Mesenteric fat pad (tissue), 1 donor: ENCODE data around the gene ODF2. TPM values are rescaled to one million over a fixed set of nuclear protein-coding genes. Genes with fewer than 3 reads are reported as not detected.
"Not testable (repeated sequence)": the region's sequence is repeated elsewhere in the genome, so short reads cannot be mapped to it uniquely, and the experiment has no call there.

Experiments used
- DNase-seq: peaks from one replicate; pipeline ENCODE4 v3.0.0-alpha.2; 2020; ENCODE audit warnings: low spot score
- total RNA-seq: library from RNA; stranded (reverse); fragmentation: NEBNext Ultra II Directional; extraction: Animal tissue kit (Norgen Biotek cat#: 25700); gene quantifications from one replicate; pipeline ENCODE4 v1.2.1, GENCODE V29; 2021
- donor health status: DM: yes; HTN: yes; CAD: no.

The ODF2 gene
- total RNA-seq, 1 donor from 2014 or later, result 18.6 TPM

DNA sequence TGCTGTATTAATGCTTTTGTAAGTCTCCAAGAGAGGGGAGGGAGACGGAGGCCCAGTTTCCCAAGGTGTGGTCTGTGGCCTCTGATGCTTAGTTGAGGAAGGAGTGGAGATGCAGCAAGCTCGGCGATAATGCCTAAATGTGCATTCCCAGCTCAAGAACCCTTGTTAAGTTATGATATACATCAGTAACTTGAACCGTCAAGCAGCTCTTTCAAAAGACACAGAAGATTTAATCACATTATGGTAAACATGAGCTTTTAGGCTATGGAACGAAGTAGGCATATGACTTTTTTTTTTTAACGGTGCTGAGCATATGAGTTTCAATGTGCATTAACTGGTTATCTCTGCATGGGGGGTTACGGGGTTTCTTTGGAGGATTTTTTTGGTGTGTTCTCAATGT is 26.4 kb downstream of the ODF2 start:
- no peak for DNase-seq

DNA sequence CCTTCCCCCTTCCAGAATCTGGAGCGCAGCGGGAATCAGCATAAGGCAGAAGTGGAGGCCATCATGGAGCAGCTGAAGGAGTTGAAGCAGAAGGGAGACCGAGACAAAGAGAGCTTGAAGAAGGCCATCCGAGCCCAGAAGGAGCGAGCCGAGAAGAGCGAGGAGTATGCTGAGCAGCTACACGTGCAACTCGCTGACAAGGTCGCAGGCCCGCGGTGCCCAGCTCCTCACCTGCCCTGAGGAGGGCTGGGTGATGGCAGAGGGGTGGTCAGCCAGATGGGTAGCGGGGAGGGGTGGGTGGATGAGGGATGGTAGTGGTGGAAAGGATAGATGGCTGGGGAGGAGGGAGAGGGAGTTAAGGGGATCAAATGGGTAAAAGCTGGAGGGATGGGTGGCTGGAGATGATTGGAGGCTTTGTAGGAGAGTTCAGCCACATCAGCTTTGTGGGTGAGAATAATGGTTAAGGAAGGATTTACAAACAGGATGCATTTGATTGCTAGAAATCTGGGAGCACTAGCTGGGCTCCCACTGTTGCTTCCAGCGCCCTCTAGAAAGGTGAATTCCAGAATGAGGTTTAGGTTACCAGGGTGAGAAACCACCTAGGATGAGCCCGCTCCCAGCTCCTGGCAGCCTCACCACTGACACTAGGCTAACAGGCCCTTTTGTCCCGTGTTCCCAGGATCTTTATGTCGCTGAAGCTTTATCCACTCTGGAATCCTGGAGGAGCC is 29.0 kb downstream of the ODF2 start:
- DNase-seq, result no peak

DNA sequence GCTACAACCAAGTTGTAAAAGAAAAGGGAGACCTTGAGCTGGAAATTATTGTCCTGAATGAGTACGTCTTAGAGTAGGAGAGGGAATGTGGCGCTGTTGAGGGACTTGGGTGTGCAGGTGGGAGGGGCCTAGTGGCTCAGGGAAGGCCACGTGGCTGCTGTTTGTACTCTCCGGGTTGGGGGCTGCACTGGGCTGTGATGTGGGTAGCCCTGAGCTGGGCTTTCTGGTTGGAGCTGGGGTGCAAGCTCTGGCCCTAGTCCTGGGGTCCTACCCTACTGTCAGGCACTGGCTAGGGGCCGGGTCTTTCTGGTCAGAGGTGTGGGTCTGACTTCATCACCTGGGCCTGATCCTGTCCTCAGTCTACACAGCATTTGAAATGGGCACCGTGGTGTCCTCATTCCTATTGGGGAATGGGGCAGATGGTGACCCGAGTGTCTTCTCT is 29.6 kb downstream of the ODF2 start:
- DNase-seq, result no peak

DNA sequence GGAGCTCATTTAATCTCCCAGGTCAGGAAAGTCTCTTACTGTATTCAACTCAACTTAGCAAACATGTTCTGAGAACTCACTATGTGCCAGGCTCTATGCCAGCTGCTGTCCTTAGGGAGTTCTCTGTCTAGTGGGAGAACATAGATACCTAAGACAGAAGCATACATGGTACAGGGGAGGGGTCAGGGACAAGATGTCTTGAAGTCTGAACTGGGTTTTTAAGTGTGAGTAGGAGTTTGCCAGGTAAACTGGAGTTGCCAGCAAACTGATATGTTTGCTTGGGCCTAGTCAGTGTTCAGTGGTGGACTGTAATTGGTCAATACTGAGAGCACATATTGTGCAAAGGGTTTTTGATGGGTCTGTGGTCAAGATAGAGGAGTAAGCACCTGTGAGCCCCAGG is 30.4 kb downstream of the ODF2 start:
- no peak for DNase-seq

DNA sequence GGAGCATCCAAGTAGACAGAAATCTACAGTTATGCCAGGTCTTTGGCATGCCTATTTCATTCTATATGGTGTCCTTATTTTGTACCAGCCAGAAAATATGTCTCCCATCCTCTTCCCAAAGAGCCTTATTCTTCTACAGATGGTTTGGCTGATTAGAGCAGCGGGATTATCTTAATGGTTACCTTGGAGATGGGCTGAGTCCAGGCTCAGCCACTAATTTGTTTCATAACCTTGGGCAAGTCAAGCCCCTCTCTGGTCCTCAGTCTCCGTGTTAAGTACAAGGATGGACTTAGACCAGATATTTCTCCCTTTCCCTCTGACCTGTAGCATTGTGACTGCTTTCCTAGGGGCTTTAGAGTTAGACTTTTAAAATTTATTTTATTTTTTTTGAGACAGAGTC is 37.6 kb downstream of the ODF2 start:
- no peak for DNase-seq

DNA sequence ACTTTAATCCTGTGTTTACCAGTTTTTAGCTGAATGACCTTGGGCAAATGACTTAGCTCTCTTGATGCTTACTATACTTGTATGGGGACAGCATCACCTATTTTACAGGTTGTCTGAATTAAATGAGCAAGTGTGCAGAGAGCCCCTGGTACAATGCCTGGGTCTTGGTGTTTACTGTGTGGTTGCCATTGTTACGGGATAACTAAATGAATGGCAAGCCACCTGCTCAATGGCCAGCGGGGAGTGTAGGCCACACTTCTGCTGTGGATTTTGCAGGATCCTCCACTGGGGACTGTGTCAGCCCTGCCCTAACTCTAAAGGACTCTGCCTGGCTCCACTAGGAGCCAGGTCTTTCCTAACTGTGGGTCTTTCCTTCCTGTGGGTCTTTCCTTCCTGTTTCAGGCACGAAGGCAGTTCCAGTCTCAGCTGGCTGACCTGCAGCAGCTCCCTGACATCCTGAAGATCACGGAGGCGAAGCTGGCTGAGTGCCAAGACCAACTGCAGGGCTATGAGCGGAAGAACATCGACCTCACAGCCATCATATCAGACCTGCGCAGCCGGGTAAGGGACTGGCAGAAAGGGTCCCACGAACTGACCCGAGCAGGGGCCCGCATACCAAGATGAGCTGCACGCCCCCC is 38.4 kb downstream of the ODF2 start:
- peak; percentile 91 for DNase-seq

DNA sequence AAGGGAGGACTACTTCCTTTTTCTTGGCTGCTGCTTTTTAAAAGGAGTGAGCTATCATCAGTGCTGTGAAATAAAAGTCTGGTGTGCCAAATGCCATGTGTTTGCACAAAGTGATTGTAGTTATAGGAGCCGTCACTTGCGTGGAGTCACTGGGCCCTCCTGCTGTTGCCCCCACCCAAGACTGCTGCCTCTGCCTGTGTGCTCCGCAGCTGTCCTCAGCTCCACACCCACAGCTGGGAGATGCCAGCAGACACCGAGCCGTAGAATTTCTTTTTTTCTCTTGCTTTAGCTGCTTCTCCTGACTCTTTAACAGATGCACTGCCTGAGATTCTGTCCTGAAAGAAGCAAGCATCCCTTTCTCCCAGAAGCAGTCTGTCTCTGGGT is 38.9 kb downstream of the ODF2 start:
- no peak for DNase-seq

DNA sequence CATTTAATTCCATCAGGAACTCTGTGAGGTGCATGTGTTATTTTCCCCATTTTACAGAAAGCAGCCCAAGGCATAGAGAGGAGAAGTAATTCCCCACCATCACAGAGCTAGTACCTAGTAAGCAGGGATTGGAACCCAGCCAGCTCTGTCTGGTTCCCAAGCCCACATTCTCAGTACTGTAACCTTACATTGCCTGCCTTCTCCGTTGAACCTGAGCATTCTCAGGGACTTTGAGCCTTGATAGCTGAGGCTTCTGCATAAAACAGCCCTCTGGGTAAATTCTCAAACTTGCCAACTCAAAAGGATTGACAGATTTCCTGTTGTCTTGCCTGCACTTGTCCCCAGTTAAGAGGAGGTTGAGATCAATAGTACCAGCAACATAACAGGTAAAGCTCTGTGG is 39.5 kb downstream of the ODF2 start:
- DNase-seq, result no peak

DNA sequence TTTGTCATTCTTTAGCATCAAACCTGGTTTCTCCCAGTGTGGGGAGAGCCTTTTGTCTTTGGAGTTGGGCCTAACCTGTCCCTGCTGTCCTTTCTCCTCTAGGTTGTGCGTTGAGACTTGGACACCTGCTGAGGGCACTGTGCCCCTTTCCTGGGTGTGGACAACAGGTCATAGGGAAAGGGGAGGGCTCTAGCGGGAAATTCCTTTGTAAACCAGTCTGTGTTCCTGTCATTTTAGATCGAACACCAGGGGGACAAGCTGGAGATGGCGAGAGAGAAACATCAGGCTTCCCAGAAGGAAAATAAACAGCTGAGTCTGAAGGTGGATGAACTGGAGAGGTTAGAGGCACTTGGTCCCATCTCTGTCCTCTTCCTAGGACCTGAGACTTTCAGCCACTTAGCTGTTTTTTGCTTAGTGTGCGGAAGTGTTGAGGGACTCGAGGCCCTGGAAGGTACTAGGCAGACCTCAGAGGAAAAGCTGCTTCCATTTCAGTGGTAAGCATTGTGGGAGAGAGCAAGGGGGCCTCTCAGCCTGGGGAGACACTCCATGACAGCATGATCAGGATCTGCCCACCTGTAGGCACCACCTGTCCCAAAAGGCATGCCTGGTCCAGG is 40.1 kb downstream of the ODF2 start:
- DNase-seq, result no peak

DNA sequence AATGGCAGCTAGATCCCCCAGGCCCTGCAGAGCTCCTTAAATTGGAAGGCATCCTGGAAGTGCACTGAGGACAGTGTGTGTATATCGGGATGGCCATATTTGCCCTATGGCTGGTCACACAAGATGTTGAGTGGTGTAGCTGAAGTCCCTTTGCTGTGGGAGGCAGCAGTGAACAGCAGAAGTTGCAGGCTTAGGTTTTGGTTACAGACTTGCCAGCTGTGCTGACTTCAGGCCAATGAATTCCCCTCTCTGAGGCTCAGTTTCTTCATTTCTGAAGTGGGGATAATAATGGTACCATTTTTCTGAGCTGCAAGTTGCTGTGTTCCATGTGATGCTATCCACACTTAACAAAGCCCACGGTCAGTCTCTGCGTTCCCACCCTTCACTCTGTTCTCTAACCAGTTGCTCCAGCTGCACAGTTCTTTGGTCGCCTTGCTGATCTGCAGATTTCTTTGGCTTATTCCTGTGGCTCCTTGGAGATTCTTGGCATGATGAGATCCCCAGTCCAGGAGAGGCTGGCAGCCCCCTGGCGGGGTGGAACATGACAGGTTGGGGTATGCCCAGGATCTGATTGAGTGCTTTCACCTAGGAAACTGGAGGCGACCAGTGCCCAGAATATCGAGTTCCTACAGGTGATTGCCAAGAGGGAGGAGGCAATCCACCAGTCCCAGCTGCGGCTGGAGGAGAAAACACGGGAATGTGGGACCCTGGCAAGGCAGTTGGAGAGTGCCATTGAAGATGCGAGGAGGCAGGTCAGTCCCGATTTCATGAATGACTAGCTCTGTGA is 42.2 kb downstream of the ODF2 start:
- peak; percentile 84 for DNase-seq

DNA sequence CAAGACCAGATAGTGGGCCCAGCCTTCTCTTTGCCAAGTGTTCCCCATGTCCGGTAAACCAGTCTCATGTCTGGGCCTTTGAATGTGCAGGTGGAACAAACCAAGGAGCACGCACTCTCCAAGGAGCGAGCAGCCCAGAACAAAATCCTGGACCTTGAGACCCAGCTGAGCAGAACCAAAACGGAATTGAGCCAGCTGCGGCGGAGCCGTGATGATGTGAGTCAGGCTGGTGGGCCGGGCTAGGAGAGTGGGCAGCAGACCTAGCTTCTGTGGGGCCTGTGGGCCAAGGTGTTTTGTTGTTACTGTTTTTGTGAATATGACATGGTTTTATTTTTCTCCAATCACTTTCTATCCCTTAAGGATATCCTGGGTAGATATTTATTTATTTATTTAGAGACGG is 43.1 kb downstream of the ODF2 start:
- DNase-seq, result peak; percentile 43

DNA sequence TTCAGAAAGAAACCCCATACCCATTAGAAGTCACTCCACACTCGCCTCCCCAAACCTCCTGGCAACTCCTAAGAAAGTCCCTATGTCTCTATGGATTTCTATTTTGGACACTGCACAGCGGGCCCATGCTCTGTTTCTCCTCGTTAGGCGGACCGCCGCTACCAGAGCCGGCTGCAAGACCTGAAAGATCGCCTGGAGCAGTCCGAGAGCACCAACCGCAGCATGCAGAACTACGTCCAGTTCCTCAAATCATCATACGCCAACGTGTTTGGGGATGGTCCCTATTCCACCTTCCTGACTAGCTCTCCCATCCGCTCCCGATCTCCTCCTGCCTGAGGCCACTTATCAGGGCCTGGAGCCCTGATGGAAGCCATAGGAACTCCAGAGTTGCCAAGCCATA is 44.1 kb downstream of the ODF2 start:
- peak; percentile 67 for DNase-seq

DNA sequence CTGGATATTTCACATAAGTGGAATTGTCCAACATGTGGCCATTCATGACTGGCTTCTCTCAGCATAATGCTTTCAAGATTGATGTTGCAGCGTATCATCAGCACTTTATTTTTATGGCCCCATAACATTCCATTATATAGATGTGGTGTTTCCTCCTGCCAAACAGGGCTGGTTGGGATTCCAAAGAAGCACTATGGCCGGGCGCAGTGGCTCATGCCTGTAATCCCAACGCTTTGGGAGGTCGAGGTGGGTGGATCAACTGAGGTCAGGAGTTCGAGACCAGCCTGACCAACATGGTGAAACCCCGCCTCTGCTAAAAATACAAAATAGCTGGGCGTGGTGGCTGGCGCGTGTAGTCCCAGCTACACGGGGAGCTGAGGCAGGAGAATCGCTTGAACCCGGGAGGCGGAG is 47.6 kb downstream of the ODF2 start:
- not testable (repeated sequence) for DNase-seq

DNA sequence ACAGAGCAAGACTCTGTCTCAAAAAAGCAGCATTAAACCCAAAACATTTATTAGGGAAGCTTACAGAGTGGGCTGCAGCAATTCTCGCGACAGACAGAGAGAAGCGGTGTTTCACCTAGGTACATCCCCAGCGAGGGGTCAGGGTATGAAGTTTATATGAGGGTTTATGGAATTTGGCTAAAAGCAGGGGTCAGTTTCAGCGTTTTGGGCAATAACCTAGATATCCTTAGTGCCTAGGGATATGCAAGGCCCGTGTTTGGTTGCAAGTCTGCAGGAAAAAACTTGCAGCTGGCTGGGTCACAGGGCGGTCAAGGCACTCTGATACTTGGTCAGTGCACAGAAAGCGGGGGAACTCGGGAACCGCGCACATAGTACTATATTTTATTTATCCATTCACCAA is 48.1 kb downstream of the ODF2 start:
- DNase-seq, result no peak

DNA sequence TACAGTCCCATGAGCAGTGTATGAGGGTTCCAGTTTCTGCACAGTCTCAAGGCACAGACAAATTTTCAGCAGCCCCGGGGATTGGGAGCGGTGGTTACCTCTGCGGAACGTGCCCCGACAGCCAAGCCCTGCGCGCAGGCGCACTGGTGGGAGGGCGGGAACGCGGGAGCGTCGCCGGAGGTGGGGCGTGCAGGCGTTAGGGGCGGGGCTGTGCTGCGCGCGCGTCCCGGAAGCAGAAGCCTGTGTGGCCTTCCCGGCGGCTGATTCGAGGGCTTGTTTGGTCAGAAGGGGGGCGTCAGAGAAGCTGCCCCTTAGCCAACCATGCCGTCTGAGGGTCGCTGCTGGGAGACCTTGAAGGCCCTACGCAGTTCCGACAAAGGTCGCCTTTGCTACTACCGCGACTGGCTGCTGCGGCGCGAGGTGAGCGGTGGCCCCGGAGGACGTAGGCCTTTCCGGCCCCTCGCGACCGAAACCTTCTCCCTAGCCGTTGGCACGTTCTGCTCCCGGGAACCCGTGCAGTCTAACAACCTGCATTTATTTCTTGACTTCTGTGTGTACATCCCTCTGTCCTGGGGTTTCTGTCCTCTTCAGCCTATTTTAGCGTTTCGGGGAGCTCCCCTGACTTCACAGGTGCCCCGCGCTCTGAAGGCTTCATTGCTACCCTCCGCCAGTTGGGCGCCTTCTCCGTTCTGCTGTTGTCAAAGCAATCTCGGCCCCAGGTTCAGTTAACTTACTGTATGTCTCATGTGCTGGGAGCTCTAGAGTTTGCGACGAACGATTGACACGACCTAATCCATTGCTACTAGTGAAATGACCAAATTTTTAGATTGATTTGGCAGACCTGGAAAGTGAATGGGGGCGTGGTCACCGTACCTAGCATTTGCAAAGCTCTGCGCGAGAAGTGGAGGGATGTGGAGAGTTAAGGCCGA is 48.9 kb downstream of the ODF2 start, which contains the start of gene GLE1:
TSS of gene GLE1 (plus strand) at position 235 of the 929 bp plus-strand sequence. CDS start at position 322, 87 bp downstream.
- peak; percentile 99 for DNase-seq

DNA sequence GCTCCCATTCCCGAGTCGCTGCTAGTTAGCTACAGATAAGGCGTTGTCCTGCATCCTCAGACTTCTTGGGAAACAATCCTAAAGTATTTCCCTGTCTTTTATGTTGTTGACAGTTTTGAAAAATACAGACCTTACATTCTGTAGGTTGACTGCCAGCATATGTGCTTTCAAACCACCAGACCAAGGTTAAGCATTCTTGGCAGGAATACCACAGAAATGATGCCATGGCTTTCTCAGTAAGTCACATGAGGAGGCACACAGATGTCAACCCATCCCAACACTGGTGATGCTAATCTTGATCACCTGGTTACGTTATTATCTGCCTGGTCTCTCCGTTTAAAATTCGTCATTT is 49.6 kb downstream of the ODF2 start:
- DNase-seq, result no peak

DNA sequence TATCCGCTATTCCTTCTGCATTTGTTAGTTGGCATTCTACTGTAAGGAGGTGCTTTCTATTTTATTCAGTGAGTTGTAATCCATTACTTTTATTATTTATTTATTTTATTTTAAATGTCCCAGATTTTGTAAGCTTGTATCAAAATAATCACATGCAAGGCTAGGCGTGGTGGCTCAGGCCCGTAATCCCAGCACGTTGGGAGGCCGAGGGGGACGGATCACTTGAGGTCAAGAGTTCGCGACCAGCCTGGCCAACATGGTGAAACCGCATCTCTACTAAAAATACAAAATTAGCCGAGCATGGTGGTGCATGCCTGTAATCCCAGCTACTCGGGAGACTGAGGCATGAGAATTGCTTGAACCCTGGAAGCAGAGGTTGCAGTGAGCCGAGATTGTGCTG is 50.1 kb downstream of the ODF2 start:
- not testable (repeated sequence) for DNase-seq

DNA sequence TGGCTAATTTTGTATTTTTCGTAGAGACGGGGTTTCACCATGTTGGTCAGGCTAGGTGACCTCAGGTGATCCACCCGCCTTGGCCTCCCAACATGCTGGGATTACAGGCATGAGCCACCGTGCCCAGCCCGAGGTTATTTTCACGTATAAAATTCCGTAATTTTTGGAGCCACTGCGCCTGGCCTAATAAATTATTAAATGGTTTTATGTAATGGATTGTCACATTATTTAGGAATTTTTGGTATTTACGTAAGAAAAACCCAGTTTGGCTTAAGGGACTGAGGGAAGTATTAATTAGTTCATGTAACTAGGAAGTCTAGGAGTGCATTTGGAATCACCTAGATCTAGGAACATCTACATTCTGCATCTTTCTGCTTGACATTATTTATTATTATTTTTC is 57.0 kb downstream of the ODF2 start:
- peak; percentile 39 for DNase-seq

DNA sequence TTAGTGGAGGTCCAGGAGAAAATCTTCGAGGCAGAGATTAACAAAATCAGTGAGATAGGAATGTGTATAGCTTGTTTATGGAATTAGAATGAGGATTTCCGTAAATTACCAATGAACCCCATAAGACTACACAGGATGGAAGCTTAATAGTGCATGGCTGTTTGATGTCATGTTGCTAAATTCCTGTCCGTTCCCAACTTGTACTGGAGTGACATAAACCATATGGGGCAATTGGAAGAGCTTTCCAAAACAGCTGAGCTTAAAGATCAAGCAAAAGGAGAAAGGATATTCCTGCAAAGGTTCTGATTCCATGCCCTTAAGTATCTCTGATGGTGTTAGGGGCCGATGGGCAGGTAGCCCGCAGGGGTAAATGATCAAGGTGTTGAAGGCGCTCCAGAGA is 66.2 kb downstream of the ODF2 start:
- DNase-seq, result no peak

DNA sequence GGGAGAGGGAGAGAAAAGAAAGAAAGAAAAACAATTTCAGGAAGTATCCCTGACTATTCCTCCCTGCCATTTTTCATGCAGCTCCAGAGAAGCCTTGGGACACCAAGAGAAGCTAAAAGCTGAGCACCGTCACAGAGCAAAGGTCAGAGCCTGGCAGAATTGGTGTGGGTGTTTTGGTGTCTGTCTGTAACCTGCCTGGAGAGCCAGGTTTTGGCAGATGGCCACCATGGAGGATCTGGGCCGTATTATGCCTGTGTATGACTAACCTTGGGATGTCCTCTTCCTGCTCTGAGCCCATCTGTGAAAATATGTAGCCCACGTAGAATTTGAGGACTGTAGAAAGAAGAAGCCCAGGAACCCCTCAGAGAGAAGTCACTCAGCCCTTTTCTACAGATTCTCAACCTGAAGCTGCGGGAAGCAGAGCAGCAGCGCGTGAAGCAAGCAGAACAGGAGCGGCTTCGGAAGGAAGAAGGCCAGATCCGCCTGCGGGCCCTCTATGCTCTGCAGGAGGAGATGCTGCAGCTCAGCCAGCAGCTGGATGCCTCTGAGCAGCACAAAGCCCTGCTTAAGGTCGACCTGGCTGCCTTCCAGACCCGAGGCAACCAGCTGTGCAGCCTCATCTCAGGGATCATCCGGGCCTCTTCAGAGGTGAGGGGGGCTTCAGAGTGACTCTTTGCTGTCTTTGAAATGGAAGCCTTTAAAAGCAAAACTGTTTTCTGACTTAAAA is 67.6 kb downstream of the ODF2 start:
- no peak for DNase-seq
